Measurements from ENCODE around the gene ANKRD53.

DNA sequence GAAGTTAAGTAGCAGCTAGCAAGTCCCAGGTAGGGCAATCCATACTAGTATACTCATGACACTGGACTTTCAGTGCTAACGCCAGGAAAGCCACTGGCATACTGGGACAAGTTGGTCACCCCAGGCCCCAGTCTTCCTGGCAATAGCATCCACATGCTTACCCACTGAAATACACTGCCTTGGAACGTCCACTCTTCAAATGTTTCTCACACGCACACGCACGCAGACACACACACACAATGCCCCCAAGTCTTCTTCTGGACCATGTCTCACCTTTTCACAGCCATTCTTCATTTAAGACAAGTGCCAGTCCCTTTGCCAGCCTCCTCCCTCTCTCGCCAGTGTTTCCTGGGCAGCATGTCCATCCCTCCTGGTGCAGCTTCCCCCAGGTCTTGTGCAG is 25.0 kb downstream of the ANKRD53 start:
- no peak for TF ChIP-seq YY1 (IDR thresholded peaks at IDR 0.05; ENCODE audit: low read depth)
- TF ChIP-seq, protein P1, sequence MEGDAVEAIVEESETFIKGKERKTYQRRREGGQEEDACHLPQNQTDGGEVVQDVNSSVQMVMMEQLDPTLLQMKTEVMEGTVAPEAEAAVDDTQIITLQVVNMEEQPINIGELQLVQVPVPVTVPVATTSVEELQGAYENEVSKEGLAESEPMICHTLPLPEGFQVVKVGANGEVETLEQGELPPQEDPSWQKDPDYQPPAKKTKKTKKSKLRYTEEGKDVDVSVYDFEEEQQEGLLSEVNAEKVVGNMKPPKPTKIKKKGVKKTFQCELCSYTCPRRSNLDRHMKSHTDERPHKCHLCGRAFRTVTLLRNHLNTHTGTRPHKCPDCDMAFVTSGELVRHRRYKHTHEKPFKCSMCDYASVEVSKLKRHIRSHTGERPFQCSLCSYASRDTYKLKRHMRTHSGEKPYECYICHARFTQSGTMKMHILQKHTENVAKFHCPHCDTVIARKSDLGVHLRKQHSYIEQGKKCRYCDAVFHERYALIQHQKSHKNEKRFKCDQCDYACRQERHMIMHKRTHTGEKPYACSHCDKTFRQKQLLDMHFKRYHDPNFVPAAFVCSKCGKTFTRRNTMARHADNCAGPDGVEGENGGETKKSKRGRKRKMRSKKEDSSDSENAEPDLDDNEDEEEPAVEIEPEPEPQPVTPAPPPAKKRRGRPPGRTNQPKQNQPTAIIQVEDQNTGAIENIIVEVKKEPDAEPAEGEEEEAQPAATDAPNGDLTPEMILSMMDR (IDR thresholded peaks at IDR 0.05), result no peak
- TF ChIP-seq GABPA (IDR thresholded peaks at IDR 0.05; ENCODE audit: low read depth), result no peak
- no peak for TF ChIP-seq POLR2AphosphoS5 (IDR thresholded peaks at IDR 0.05; ENCODE audit: low read depth, low read length)
- TF ChIP-seq FOXJ3 (CRISPR knock-in tag; IDR thresholded peaks at IDR 0.05), result no peak
